SK-N-SH (cell line): ENCODE results near the gene CD38.

ENCODE experiments used
- TF ChIP-seq, protein P1 (sequence below): fragments of 200-600 bp; sonication (generic); IDR thresholded peaks from 2 replicates; pipeline ENCODE4 v1.6.1; 2017; ENCODE audit warnings: antibody characterized with exemption, mild to moderate bottlenecking, moderate library complexity
- TF ChIP-seq, protein P2 (sequence below): IDR thresholded peaks from 2 replicates; pipeline ENCODE4 v1.4.0; 2012; ENCODE audit warnings: low read depth, borderline replicate concordance

DNA sequence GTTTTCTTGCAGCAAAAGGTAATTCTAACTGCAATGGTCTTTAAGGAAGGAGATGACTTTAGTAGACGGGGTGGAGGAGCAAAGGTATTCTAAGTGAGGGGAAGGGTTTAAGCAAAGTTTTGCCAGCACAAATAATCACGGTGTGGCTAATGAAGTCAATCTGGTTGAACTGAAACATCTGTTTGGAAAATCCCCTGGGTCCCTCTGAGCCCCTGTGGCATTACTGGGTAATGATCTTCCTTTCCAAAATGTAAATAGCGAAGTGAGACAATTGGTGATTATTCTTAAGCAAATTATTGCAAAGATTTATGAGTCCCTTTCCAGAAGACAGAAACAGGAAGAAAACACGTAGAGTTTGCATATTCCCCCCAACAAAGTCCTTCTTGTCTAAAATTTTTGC lies 113.2 kb downstream of the CD38 start:
- TF ChIP-seq, protein P1, sequence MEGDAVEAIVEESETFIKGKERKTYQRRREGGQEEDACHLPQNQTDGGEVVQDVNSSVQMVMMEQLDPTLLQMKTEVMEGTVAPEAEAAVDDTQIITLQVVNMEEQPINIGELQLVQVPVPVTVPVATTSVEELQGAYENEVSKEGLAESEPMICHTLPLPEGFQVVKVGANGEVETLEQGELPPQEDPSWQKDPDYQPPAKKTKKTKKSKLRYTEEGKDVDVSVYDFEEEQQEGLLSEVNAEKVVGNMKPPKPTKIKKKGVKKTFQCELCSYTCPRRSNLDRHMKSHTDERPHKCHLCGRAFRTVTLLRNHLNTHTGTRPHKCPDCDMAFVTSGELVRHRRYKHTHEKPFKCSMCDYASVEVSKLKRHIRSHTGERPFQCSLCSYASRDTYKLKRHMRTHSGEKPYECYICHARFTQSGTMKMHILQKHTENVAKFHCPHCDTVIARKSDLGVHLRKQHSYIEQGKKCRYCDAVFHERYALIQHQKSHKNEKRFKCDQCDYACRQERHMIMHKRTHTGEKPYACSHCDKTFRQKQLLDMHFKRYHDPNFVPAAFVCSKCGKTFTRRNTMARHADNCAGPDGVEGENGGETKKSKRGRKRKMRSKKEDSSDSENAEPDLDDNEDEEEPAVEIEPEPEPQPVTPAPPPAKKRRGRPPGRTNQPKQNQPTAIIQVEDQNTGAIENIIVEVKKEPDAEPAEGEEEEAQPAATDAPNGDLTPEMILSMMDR: no peak
- TF ChIP-seq, protein P2, sequence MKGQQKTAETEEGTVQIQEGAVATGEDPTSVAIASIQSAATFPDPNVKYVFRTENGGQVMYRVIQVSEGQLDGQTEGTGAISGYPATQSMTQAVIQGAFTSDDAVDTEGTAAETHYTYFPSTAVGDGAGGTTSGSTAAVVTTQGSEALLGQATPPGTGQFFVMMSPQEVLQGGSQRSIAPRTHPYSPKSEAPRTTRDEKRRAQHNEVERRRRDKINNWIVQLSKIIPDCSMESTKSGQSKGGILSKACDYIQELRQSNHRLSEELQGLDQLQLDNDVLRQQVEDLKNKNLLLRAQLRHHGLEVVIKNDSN: no peak
